DND-41 (cell line): ENCODE measurements around the gene MTSS2.

ENCODE experiments used
- ATAC-seq: fragments of 200-7000 bp; cut with Tn5 transposase; 3 replicates; pipeline ENCODE4 v1.9.1; 2021; ENCODE audit warnings: low read depth; ENCODE audit not compliant: insufficient read depth
- DNase-seq: peaks from one replicate; pipeline ENCODE4 v3.0.0-alpha.2; 2020
- H2AFZ ChIP-seq: 2 replicates; pipeline ENCODE4 v1.6.0; 2012; ENCODE audit warnings: low read depth, low read length
- H3K27ac ChIP-seq: 2 replicates; pipeline ENCODE4 v1.5.1; 2012; ENCODE audit warnings: low read length, inconsistent platforms
- H3K27me3 ChIP-seq: fragments of 200-600 bp; sonication (generic); 2 replicates; pipeline ENCODE4 v1.6.0; 2012; ENCODE audit warnings: low read length, mild to moderate bottlenecking, inconsistent platforms; ENCODE audit not compliant: insufficient read depth, poor library complexity
- H3K36me3 ChIP-seq: 2 replicates; pipeline ENCODE4 v1.5.1; 2012; ENCODE audit warnings: low read length, inconsistent platforms; ENCODE audit not compliant: insufficient read depth
- H3K4me1 ChIP-seq: 2 replicates; pipeline ENCODE4 v1.5.1; 2012; ENCODE audit warnings: mild to moderate bottlenecking, low read length; ENCODE audit not compliant: insufficient read depth
- H3K4me2 ChIP-seq: 2 replicates; pipeline ENCODE4 v1.6.0; 2012; ENCODE audit warnings: mild to moderate bottlenecking, moderate library complexity, low read length, inconsistent platforms; ENCODE audit not compliant: insufficient read depth
- H3K4me3 ChIP-seq, 2 experiments: fragments of 200-600 bp in 1 of 2; shearing (Covaris generic) in 1 of 2; 2 replicates each; pipeline ENCODE4 v1.5.1; 2012 to 2016; ENCODE audit warnings: inconsistent platforms in 2 of 2, low read length in 2 of 2, mild to moderate bottlenecking in 2 of 2, low read depth in 1 of 2, moderate library complexity in 1 of 2
- H3K79me2 ChIP-seq: 2 replicates; pipeline ENCODE4 v1.6.0; 2012; ENCODE audit warnings: low read length, inconsistent platforms; ENCODE audit not compliant: insufficient read depth
- H3K9ac ChIP-seq: 2 replicates; pipeline ENCODE4 v1.6.0; 2012; ENCODE audit warnings: low read depth, mild to moderate bottlenecking, inconsistent platforms, low read length, moderate library complexity
- H3K9me3 ChIP-seq: 2 replicates; pipeline ENCODE4 v1.5.1; 2012; ENCODE audit warnings: low read length, moderate library complexity, mild to moderate bottlenecking, inconsistent platforms; ENCODE audit not compliant: insufficient read depth, severe bottlenecking
- H4K20me1 ChIP-seq: 2 replicates; pipeline ENCODE4 v1.6.0; 2012; ENCODE audit warnings: low read length; ENCODE audit not compliant: insufficient read depth
- EZH2 ChIP-seq: IDR thresholded peaks from 3 replicates; pipeline ENCODE4 v1.6.1; 2012; ENCODE audit warnings: borderline replicate concordance, low read depth, mild to moderate bottlenecking, moderate library complexity, low read length, inconsistent platforms; ENCODE audit not compliant: severe bottlenecking
- TF ChIP-seq, protein P1 (sequence below): IDR thresholded peaks from 2 replicates; pipeline ENCODE4 v1.5.1; 2012; ENCODE audit warnings: borderline replicate concordance, low read length, moderate library complexity, mild to moderate bottlenecking; ENCODE audit not compliant: poor library complexity, severe bottlenecking; ENCODE audit errors: extremely low read depth

Gene MTSS2

GRCh38 chr16:70695331-70696070, 9.6 kb upstream of the MTSS2 start:
- H3K9ac ChIP-seq: no peak overlapping the region
- no peaks in the 10 kb centered on the region for H3K4me1 ChIP-seq
- H3K4me3 ChIP-seq: no peak overlapping the region
- H4K20me1 ChIP-seq: peaks cover 6% of the 10 kb centered on the region; the same call in 1 of the 2 replicates
- no peaks in the 10 kb centered on the region for H3K27me3 ChIP-seq
- peak overlapping the region; percentile 27; the same call in 1 of the 2 replicates for H3K27ac ChIP-seq
- H3K9me3 ChIP-seq: no peaks in the 10 kb centered on the region
- peak; percentile 69 for ATAC-seq
- no peak overlapping the region for H2AFZ ChIP-seq
- peaks cover 33% of the 10 kb centered on the region for H3K36me3 ChIP-seq
- no peak overlapping the region for H3K4me2 ChIP-seq
- no peak for TF ChIP-seq EZH2
- TF ChIP-seq, protein P1, sequence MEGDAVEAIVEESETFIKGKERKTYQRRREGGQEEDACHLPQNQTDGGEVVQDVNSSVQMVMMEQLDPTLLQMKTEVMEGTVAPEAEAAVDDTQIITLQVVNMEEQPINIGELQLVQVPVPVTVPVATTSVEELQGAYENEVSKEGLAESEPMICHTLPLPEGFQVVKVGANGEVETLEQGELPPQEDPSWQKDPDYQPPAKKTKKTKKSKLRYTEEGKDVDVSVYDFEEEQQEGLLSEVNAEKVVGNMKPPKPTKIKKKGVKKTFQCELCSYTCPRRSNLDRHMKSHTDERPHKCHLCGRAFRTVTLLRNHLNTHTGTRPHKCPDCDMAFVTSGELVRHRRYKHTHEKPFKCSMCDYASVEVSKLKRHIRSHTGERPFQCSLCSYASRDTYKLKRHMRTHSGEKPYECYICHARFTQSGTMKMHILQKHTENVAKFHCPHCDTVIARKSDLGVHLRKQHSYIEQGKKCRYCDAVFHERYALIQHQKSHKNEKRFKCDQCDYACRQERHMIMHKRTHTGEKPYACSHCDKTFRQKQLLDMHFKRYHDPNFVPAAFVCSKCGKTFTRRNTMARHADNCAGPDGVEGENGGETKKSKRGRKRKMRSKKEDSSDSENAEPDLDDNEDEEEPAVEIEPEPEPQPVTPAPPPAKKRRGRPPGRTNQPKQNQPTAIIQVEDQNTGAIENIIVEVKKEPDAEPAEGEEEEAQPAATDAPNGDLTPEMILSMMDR: no peak
- peak; percentile 53 for DNase-seq
- no peaks in the 10 kb centered on the region for H3K79me2 ChIP-seq

GRCh38 chr16:70694868-70695218, 9.0 kb upstream of the MTSS2 start:
- no peak overlapping the region for H3K9ac ChIP-seq
- no peak for ATAC-seq
- no peaks in the 10 kb centered on the region for H3K9me3 ChIP-seq
- no peaks in the 10 kb centered on the region for H3K27me3 ChIP-seq
- TF ChIP-seq EZH2: no peak
- TF ChIP-seq, protein P1: no peak
- no peaks in the 10 kb centered on the region for H3K79me2 ChIP-seq
- peaks cover 6% of the 10 kb centered on the region; the same call in 1 of the 2 replicates for H4K20me1 ChIP-seq
- no peak overlapping the region for H3K27ac ChIP-seq
- DNase-seq: no peak
- peaks cover 33% of the 10 kb centered on the region for H3K36me3 ChIP-seq
- H2AFZ ChIP-seq: no peak overlapping the region
- H3K4me2 ChIP-seq: no peak overlapping the region
- no peaks in the 10 kb centered on the region for H3K4me1 ChIP-seq
- no peak overlapping the region for H3K4me3 ChIP-seq

- Histone ChIP-seq H2AFZ (no peak overlapping the region), H3K36me3 (peaks cover 33% of the 10 kb centered on the region), H3K4me3 (no peak overlapping the region), H3K4me2 (no peak overlapping the region), H3K4me1 (no peaks in the 10 kb centered on the region), H4K20me1 (peaks cover 6% of the 10 kb centered on the region; the same call in 1 of the 2 replicates), H3K9me3 (no peaks in the 10 kb centered on the region), H3K27me3 (no peaks in the 10 kb centered on the region), H3K9ac (no peak overlapping the region), H3K79me2 (no peaks in the 10 kb centered on the region), H3K27ac (no peak overlapping the region)
- ATAC-seq: no peak
- DNase-seq: no peak
- no peak for TF ChIP-seq EZH2
- TF ChIP-seq, protein P1: no peak
Measured at GRCh38 chr16:70694088-70694867, 8.4 kb upstream of the MTSS2 start.
